H1 (cell line): ENCODE data around the gene EIF4EBP2. TPM values are rescaled to one million over a fixed set of nuclear protein-coding genes. Genes with fewer than 3 reads are reported as not detected.

Experiments
- EZH2 ChIP-seq: fragments of 200-600 bp; sonication (generic); IDR thresholded peaks from 2 replicates; pipeline ENCODE4 v1.7.1; 2012; ENCODE audit warnings: low read depth, mild to moderate bottlenecking, moderate library complexity, low read length, inconsistent platforms; ENCODE audit not compliant: severe bottlenecking
- GTF2F1 ChIP-seq: IDR thresholded peaks from 2 replicates; pipeline ENCODE4 v1.6.1; 2012; ENCODE audit warnings: low read depth, low read length, improper control_type of control experiment, borderline replicate concordance
- SIX5 ChIP-seq: IDR thresholded peaks from 2 replicates; pipeline ENCODE4 v1.6.1; 2011; ENCODE audit warnings: mild to moderate bottlenecking, low read depth, low read length
- SP4 ChIP-seq: IDR thresholded peaks from 2 replicates; pipeline ENCODE4 v1.6.1; 2012; ENCODE audit warnings: low read length, inconsistent platforms
- SUZ12 ChIP-seq: fragments of 200-600 bp; sonication (generic); IDR thresholded peaks from 2 replicates; pipeline ENCODE4 v1.6.1; 2012; ENCODE audit warnings: mild to moderate bottlenecking, inconsistent platforms, low read length, moderate library complexity, mixed read lengths
- polyA plus RNA-seq, 7 experiments: library from polyadenylated mRNA; depleted of rRNA in 3 of 7; stranded (reverse) in 5 of 7; unstranded in 2 of 7; fragments of >200 nt in 5 of 7; fragments of 200-250 nt in 2 of 7; gene quantifications; 1 replicate in 5 of 7; 2 replicates in 1 of 7; 4 replicates in 1 of 7; pipeline versions ENCODE4 v1.2.1 to v1.2.3, GENCODE V29; 2011 to 2013; ENCODE audit warnings: missing spikeins in 2 of 7, mixed read lengths in 2 of 7
- total RNA-seq: library from RNA; stranded (reverse); fragmentation: NEBNext Ultra II Directional; extraction: Animal tissue kit (Norgen Biotek cat#: 25700); gene quantifications from 2 replicates; pipeline ENCODE4 v1.2.1, GENCODE V29; 2021
- TF ChIP-seq, protein P1 (sequence below): IDR thresholded peaks from 2 replicates; pipeline ENCODE4 v1.6.1; 2012; ENCODE audit warnings: low read length, inconsistent platforms

The EIF4EBP2 gene
- total and polyA plus RNA-seq, 2 of the 8 experiments (the other 6 are each of a cell fraction or from before 2014, with no cell fraction given): 55.3 to 144 TPM

- TF ChIP-seq SP4: no peak
- TF ChIP-seq, protein P1, sequence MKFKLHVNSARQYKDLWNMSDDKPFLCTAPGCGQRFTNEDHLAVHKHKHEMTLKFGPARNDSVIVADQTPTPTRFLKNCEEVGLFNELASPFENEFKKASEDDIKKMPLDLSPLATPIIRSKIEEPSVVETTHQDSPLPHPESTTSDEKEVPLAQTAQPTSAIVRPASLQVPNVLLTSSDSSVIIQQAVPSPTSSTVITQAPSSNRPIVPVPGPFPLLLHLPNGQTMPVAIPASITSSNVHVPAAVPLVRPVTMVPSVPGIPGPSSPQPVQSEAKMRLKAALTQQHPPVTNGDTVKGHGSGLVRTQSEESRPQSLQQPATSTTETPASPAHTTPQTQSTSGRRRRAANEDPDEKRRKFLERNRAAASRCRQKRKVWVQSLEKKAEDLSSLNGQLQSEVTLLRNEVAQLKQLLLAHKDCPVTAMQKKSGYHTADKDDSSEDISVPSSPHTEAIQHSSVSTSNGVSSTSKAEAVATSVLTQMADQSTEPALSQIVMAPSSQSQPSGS: no peak
- no peak for TF ChIP-seq SUZ12
- TF ChIP-seq SIX5: no peak
- no peak for TF ChIP-seq GTF2F1
- no peak for TF ChIP-seq EZH2
These were observed 44.3 kb downstream of the EIF4EBP2 start (continued) for GRCh38 chr10:70448236-70448635.
